Right forelimb (tissue), 1 donor: ENCODE results near the gene SMIM26.

Experiments
- DNase-seq: peaks from one replicate; pipeline ENCODE4 v3.0.0-alpha.2; 2018

The SMIM26 gene

GRCh38 chr20:18587665-18588573 lies 20.7 kb downstream of the SMIM26 start, which contains the start of gene DTD1:
Gene DTD1, plus strand, starts transcription at chr20:18588054. Its CDS starts 19 bp downstream, at chr20:18588073.
- DNase-seq: peak; percentile 90

GRCh38 chr20:18588574-18588933 lies 21.3 kb downstream of the SMIM26 start:
- no peak for DNase-seq

GRCh38 chr20:18589941-18590674 lies 22.9 kb downstream of the SMIM26 start:
- no peak for DNase-seq

GRCh38 chr20:18596270-18596669 lies 29.0 kb downstream of the SMIM26 start:
- DNase-seq: no peak

GRCh38 chr20:18609741-18610140 lies 42.5 kb downstream of the SMIM26 start:
- no peak for DNase-seq

- DNase-seq: no peak
Measured at GRCh38 chr20:18611492-18611891, 44.3 kb downstream of the SMIM26 start.

- DNase-seq: no peak
Measured at GRCh38 chr20:18613553-18613952, 46.3 kb downstream of the SMIM26 start.

GRCh38 chr20:18614244-18614643 lies 47.0 kb downstream of the SMIM26 start:
- no peak for DNase-seq

- no peak for DNase-seq
Measured at GRCh38 chr20:18615020-18615650, 47.9 kb downstream of the SMIM26 start.
